Stimulated activated CD4-positive, alpha-beta T cell treated with anti-CD3 and anti-CD28 coated beads, Interleukin-1b, Interleukin-23, amount 100 ng/mL, for 24 hours (primary cell): ENCODE results near the gene SCUBE3.

Experiments used
- DNase-seq, 4 experiments: peaks; one replicate each; pipeline ENCODE4 v3.0.0-alpha.2; 2020; ENCODE audit warnings: low read depth in 4 of 4, low spot score in 1 of 4

The SCUBE3 gene

GRCh38 chr6:35238843-35239289 lies 25.1 kb downstream of the SCUBE3 start:
- no peak for DNase-seq

GRCh38 chr6:35239581-35239980 lies 25.8 kb downstream of the SCUBE3 start:
- no peak for DNase-seq

GRCh38 chr6:35240838-35241801 lies 27.4 kb downstream of the SCUBE3 start:
- DNase-seq: peak; percentile 51 to 66 (median 61)

- no peak for DNase-seq
Observed at GRCh38 chr6:35242486-35242885, 28.7 kb downstream of the SCUBE3 start.

- no peak for DNase-seq
Observed at GRCh38 chr6:35242906-35243305, 29.1 kb downstream of the SCUBE3 start.

GRCh38 chr6:35243386-35243958 lies 29.7 kb downstream of the SCUBE3 start:
- no peak for DNase-seq

- DNase-seq: no peak
Observed at GRCh38 chr6:35244551-35244950, 30.8 kb downstream of the SCUBE3 start.

- DNase-seq: no peak
Observed at GRCh38 chr6:35247642-35248231, 34.0 kb downstream of the SCUBE3 start.

GRCh38 chr6:35248300-35248699 lies 34.5 kb downstream of the SCUBE3 start:
- no peak for DNase-seq

GRCh38 chr6:35248965-35249364 lies 35.2 kb downstream of the SCUBE3 start:
- DNase-seq: no peak

- no peak for DNase-seq
Observed at GRCh38 chr6:35251949-35252348, 38.2 kb downstream of the SCUBE3 start.

- DNase-seq: no peak
Observed at GRCh38 chr6:35253249-35253648, 39.5 kb downstream of the SCUBE3 start.

- DNase-seq: no peak
Observed at GRCh38 chr6:35258336-35258735, 44.6 kb downstream of the SCUBE3 start.

GRCh38 chr6:35258858-35259193 lies 45.1 kb downstream of the SCUBE3 start:
- peak in 2 of 4 experiments; percentile 6 to 10 for DNase-seq

- DNase-seq: peak; percentile 80 to 94 (median 86)
Observed at GRCh38 chr6:35259194-35259947, 45.6 kb downstream of the SCUBE3 start, which contains the start of gene ZNF76. Gene ZNF76 (plus strand): TSS chr6:35259735. CDS start chr6:35281152, 21,417 bp downstream.

GRCh38 chr6:35259948-35260590 lies 46.3 kb downstream of the SCUBE3 start:
- DNase-seq: peak; percentile 33 to 65 (median 41)

GRCh38 chr6:35260591-35261570 lies 47.1 kb downstream of the SCUBE3 start:
- no peak for DNase-seq

GRCh38 chr6:35262596-35262995 lies 48.8 kb downstream of the SCUBE3 start:
- no peak for DNase-seq

- no peak for DNase-seq
Observed at GRCh38 chr6:35264550-35265274, 51.0 kb downstream of the SCUBE3 start.
